Measurements from ENCODE around the gene CLIC5. TPM values are rescaled to one million over a fixed set of nuclear protein-coding genes. Genes with fewer than 3 reads are reported as not detected.

The CLIC5 gene
- total RNA-seq, 1 donor from 2014 or later, result not detected

DNA sequence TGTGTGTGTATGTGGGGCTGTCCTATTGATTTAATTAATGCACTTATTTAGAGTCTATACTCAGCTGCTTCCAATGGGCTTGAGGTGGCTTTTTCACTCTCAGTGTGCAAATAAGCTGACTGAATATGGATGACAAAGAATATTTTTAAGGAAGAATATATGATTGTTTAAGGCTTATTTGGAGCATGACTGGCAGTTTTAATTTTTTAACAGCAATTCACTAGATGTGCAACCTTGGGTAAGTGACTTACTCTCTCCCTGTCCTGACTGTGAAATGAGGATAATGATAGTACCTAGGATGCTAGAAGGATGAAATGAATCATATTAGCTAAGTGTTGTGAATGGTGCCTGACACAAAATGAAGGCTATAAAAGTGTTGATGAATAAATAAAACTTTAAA lies 67.9 kb downstream of the CLIC5 start:
- DNase-seq (ENCODE audit: extremely low spot score, unreplicated experiment), result no peak
- Mint-ChIP-seq H3K27me3 (ENCODE audit: unreplicated experiment) (peaks cover 17% of the 10 kb centered on the region), H3K9me3 (ENCODE audit: unreplicated experiment) (no peaks in the 10 kb centered on the region), H3K4me1 (ENCODE audit: unreplicated experiment) (peaks cover 34% of the 10 kb centered on the region), H3K4me3 (ENCODE audit: unreplicated experiment) (no peak overlapping the region), H3K27ac (ENCODE audit: unreplicated experiment) (no peak overlapping the region), H3K36me3 (ENCODE audit: unreplicated experiment) (no peaks in the 10 kb centered on the region)
- TF ChIP-seq, protein P1, sequence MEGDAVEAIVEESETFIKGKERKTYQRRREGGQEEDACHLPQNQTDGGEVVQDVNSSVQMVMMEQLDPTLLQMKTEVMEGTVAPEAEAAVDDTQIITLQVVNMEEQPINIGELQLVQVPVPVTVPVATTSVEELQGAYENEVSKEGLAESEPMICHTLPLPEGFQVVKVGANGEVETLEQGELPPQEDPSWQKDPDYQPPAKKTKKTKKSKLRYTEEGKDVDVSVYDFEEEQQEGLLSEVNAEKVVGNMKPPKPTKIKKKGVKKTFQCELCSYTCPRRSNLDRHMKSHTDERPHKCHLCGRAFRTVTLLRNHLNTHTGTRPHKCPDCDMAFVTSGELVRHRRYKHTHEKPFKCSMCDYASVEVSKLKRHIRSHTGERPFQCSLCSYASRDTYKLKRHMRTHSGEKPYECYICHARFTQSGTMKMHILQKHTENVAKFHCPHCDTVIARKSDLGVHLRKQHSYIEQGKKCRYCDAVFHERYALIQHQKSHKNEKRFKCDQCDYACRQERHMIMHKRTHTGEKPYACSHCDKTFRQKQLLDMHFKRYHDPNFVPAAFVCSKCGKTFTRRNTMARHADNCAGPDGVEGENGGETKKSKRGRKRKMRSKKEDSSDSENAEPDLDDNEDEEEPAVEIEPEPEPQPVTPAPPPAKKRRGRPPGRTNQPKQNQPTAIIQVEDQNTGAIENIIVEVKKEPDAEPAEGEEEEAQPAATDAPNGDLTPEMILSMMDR (IDR thresholded peaks at IDR 0.05), result no peak

DNA sequence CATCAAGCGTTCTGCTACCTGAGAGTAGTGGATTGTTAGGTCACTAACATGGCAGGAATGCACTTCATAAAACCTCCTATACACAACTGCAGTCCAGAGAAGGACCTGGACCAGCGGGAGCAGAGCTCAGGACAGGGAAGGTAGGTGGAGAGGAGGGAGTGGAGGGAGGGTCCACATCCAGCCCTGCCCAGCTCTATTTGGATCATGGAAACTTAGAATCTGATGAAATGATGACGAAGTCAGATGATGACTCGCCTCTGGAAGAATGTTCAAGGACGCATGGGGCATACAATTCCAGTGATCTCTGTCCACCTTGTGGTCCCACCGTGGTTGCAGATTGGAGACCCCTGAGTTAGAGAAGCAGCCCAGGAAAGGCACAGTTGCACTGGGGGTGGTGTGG lies 68.8 kb downstream of the CLIC5 start:
- no peak for DNase-seq (ENCODE audit: extremely low spot score, unreplicated experiment)
- no peaks in the 10 kb centered on the region for H3K9me3 Mint-ChIP-seq (ENCODE audit: unreplicated experiment)
- H3K4me3 Mint-ChIP-seq (ENCODE audit: unreplicated experiment), result no peak overlapping the region
- H3K27ac Mint-ChIP-seq (ENCODE audit: unreplicated experiment), result no peak overlapping the region
- TF ChIP-seq, protein P1 (IDR thresholded peaks at IDR 0.05), result no peak
- H3K4me1 Mint-ChIP-seq (ENCODE audit: unreplicated experiment), result peaks cover 34% of the 10 kb centered on the region
- peaks cover 17% of the 10 kb centered on the region for H3K27me3 Mint-ChIP-seq (ENCODE audit: unreplicated experiment)
- H3K36me3 Mint-ChIP-seq (ENCODE audit: unreplicated experiment), result no peaks in the 10 kb centered on the region

DNA sequence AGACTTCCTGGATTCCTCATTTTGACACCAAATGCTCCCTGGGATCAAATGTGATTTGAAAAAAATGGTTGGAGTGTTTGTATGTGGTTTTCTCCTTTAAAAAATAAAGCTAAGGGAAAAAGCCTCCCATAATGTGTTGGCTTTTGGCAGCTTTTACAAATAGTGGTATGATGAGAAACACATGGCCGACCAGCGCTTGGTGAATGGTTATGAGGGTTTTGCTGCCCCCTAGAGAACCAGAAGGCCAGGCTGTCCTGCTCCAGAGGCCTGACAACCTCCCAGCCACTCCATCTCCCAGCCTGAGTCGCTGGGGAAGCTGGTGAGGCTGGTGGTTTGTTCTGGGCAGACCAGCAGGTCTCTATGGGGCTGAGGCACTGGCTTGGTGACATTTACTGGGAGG lies 69.3 kb downstream of the CLIC5 start:
- Mint-ChIP-seq H3K36me3 (ENCODE audit: unreplicated experiment) (no peaks in the 10 kb centered on the region), H3K9me3 (ENCODE audit: unreplicated experiment) (no peaks in the 10 kb centered on the region), H3K4me1 (ENCODE audit: unreplicated experiment) (peaks cover 29% of the 10 kb centered on the region), H3K27ac (ENCODE audit: unreplicated experiment) (peak overlapping the region; percentile 74), H3K4me3 (ENCODE audit: unreplicated experiment) (no peak overlapping the region), H3K27me3 (ENCODE audit: unreplicated experiment) (peaks cover 15% of the 10 kb centered on the region)
- peak; percentile 89 for DNase-seq (ENCODE audit: extremely low spot score, unreplicated experiment)
- TF ChIP-seq, protein P1 (IDR thresholded peaks at IDR 0.05), result peak; percentile 80

DNA sequence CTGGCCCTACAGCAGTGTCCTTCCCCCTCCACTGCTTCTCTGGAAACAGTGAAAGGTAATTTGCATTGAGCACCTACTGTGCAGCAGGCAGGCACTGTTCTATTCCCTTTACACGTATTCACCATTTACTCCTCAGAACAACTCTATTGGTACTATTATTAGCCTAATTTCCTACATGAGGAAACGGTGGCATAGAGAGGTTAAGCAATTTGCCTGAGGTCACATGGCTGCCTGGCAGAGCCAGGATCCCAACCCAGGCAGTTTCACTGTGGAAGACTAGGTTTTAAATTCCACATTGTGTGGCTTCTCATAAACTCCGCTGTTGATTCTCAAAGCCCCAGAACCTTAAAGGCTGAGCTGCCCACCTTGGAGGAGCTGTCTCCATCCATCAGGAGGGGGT lies 72.7 kb downstream of the CLIC5 start:
- Mint-ChIP-seq H3K4me1 (ENCODE audit: unreplicated experiment) (peaks cover 27% of the 10 kb centered on the region), H3K9me3 (ENCODE audit: unreplicated experiment) (no peaks in the 10 kb centered on the region), H3K4me3 (ENCODE audit: unreplicated experiment) (no peak overlapping the region), H3K27ac (ENCODE audit: unreplicated experiment) (no peak overlapping the region), H3K27me3 (ENCODE audit: unreplicated experiment) (peaks cover 31% of the 10 kb centered on the region), H3K36me3 (ENCODE audit: unreplicated experiment) (no peaks in the 10 kb centered on the region)
- DNase-seq (ENCODE audit: extremely low spot score, unreplicated experiment), result no peak
- TF ChIP-seq, protein P1 (IDR thresholded peaks at IDR 0.05), result no peak

DNA sequence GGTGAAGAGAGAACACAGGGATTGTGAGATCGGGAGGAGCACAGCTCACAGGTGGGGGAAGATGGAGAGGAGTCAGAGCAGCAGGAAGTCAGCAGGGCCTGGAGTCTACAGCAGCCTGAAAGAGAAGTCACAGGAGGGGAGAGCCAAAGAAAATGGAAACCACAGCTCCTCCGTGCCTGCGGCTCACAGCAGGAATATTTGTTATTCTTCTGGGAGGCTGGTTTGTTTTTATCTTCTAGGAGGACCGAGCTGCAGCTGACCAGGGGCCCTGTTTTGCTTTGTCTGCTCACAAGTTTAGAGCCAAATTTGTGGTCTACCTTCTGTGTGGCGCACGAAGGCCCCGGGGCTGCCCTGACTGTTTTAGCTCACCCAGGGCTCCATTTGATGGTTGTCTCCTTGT lies 81.8 kb downstream of the CLIC5 start:
- no peak for DNase-seq (ENCODE audit: extremely low spot score, unreplicated experiment)
- TF ChIP-seq, protein P1 (IDR thresholded peaks at IDR 0.05), result no peak
- Mint-ChIP-seq H3K4me3 (ENCODE audit: unreplicated experiment) (no peak overlapping the region), H3K27me3 (ENCODE audit: unreplicated experiment) (peaks cover 21% of the 10 kb centered on the region), H3K4me1 (ENCODE audit: unreplicated experiment) (peaks cover 39% of the 10 kb centered on the region), H3K27ac (ENCODE audit: unreplicated experiment) (peak overlapping the region; percentile 67), H3K9me3 (ENCODE audit: unreplicated experiment) (no peaks in the 10 kb centered on the region), H3K36me3 (ENCODE audit: unreplicated experiment) (no peaks in the 10 kb centered on the region)
